Epithelial cell of esophagus (primary cell): ENCODE measurements around the gene SRSF11.
A peak's percentile ranks its signal among the peaks of the same experiment; 100 is the strongest.

Source experiments
- DNase-seq: peaks from one replicate; pipeline ENCODE4 v3.0.0; 2010; ENCODE audit warnings: low read depth
- H3K4me3 ChIP-seq: 2 replicates; pipeline ENCODE4 v1.5.1; 2011; ENCODE audit warnings: mild to moderate bottlenecking, low read length, control low read depth
- CTCF ChIP-seq: IDR thresholded peaks from 2 replicates; pipeline ENCODE4 v1.5.1; 2011; ENCODE audit warnings: low read depth, mild to moderate bottlenecking, low read length, control low read depth, inconsistent platforms; ENCODE audit not compliant: insufficient read depth; ENCODE audit errors: missing control alignments

The SRSF11 gene

DNA sequence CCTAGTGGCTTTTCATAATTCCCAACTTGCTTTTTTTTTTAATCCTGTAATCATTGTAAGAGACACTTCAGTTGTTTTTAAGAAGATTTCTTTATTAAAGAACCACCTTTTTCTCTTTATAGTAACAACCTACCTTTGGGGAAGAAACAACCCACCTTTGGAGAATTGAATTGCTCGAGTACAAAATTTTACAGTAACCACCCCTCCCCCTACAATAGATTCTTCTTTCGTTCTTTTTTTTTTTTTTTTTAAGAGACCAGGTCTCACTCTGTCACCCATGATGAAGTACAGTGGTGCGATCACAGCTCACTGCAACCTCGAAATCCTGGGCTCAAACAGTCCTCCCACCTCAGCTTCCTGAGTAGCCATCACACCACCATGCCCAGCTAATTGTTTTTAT is 13.7 kb upstream of the SRSF11 start:
- DNase-seq = no peak
- no peak overlapping the region for H3K4me3 ChIP-seq
- no peak for TF ChIP-seq CTCF

DNA sequence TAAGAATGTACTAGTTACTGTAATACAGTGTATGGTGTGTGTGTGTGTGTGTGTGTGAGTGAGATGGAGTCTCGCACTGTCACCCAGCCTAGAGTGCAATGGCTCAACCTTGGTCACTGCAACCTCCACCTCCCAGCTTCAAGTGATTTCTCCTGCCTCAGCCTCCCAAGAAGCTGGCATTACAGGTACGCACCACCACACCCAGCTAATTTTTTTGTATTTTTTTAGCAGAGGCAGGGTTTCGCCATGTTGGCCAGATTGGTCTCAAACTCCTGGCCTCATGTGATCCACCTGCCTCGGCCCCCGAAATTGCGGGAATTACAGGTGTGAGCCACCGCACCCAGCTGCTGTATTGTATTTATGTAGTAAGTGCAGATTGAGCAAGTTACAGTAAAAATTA is 12.9 kb upstream of the SRSF11 start:
- no peak for TF ChIP-seq CTCF
- no peak overlapping the region for H3K4me3 ChIP-seq
- DNase-seq = no peak

DNA sequence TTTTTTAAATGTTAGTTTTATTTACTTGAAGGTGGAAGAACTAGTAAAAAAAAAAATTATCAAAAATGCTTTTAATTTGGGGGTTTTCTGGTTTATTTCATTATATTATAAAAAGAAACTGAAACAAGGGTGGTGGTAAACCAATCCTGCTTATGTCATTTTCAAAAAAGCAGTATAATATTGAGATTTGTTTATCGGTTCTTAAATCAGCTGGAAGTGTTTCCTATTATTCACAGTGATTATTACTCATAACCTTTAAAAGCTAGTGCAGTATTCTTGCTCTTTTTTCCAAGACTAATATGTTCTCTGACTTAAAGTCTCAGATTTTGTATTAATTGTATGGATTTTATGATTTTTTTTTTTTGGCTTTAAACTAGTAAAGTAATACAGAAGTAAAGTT is 10.4 kb upstream of the SRSF11 start:
- no peak for DNase-seq
- no peak for TF ChIP-seq CTCF
- H3K4me3 ChIP-seq = no peak overlapping the region

DNA sequence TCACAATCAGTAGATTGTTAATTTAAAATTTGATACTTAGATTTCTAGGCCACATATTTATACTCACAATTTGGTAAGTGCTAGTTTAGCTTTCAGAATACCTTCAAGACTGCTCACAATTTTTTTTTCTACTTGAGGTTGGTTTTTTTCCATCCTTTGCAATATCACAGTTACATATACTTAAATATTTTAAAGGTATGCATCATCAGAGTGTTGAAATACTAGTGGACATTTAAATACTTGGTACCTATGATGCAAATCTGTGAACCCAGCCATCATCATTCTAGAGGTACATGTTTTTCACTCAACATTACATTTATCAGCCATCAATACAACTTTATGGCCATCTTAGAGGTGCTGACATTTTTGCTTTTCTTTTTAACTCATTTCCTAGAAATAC is 9.6 kb upstream of the SRSF11 start:
- TF ChIP-seq CTCF = no peak
- H3K4me3 ChIP-seq = no peak overlapping the region
- DNase-seq = no peak

GRCh38 chr1:70220015-70220414 is 1.2 kb upstream of the SRSF11 start:
- H3K4me3 ChIP-seq = no peak overlapping the region
- DNase-seq = no peak
- TF ChIP-seq CTCF = no peak

DNA sequence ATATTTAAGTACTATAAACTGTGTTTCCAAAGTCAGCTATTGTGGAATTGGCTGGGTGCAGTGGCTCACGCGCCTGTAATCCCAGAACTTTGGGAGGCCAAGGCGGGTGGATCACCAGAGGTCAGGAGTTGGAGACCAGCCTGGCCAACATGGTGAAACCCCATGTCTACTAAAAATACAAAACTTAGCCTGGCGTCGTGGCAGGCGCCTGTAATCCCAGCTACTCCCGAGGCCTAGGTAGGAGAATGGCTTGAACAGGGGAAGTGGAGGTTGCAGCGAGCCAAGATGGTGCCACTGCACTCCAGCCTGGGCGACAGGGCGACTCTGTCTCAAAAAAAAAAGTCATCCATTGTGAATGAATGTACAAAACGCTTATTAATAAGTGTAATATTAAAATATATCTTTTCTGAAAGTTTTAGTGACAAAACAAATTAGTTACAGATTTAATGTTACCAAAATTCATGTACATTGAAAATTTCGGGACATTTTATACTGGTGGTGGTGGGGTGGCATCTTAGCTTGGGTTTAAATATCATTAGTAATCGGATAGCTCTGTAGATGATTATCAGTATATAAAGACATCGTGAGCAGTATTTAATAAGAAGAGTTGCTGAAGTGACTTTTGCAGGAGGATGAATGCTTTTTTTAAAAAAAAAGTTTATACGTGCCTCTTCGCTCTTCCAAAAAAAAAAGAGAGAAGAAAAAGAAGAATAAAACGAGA is 503 bp upstream of the SRSF11 start:
- no peak for DNase-seq
- H3K4me3 ChIP-seq = peak overlapping the region; percentile 63
- TF ChIP-seq CTCF = no peak

DNA sequence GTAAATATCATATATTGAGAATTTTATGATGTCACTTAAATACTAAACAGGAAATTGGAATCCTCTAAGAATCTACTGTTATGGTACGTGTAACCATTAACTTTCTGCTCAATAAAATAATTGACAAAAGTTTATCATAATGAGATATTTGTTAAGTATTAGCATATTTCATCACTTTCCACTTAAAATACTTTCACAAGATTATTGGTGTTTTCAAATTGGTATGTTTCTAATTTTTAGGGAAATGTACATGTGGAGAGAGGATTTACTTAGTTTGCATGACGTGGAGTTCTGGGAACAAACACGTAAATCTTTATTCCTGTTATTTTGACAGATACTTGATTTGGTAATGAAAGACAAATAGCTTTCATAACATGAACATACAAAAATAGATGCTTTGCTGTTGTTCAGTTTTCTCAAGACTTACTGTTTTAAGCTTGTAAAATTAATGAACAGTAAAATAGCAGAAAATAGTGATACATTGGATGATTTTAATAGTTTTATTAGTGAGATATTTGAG is 1.6 kb downstream of the SRSF11 start:
- TF ChIP-seq CTCF = no peak
- peak overlapping the region; percentile 63 for H3K4me3 ChIP-seq

More for the DNA sequence above, 1.6 kb downstream of the SRSF11 start:
- no peak for DNase-seq
